Tibial artery (tissue), 4 donors: ENCODE results near the gene CD40LG.

Experiments
- DNase-seq, 2 donors: peaks; one replicate each; pipeline ENCODE4 v3.0.0-alpha.2; 2019
- H3K27ac ChIP-seq, 2 donors: fragments of 200-600 bp; sonication (generic) in 1 of 2; 1 replicate in 1 of 2; 2 replicates in 1 of 2; pipeline ENCODE4 v1.5.1; 2018 to 2019; ENCODE audit warnings: mild to moderate bottlenecking in 1 of 2
- H3K27me3 ChIP-seq, 2 donors: fragments of 200-600 bp; sonication (generic) in 1 of 2; one replicate each; pipeline versions ENCODE4 v1.5.1 to v1.6.0; 2016 to 2019
- H3K36me3 ChIP-seq, 3 donors: fragments of 200-600 bp; sonication (generic) in 2 of 3; one replicate each; pipeline ENCODE4 v1.5.1; 2016 to 2019; ENCODE audit warnings: mild to moderate bottlenecking in 2 of 3
- H3K4me1 ChIP-seq, 4 donors: fragments of 200-600 bp; sonication (generic) in 2 of 4; 1 replicate in 3 of 4; 2 replicates in 1 of 4; pipeline ENCODE4 v1.5.1; 2016 to 2019
- H3K4me3 ChIP-seq, 2 donors: fragments of 200-600 bp; sonication (generic) in 1 of 2; 1 replicate in 1 of 2; 2 replicates in 1 of 2; pipeline ENCODE4 v1.5.1; 2018 to 2019; ENCODE audit warnings: mild to moderate bottlenecking in 2 of 2
- H3K9me3 ChIP-seq, 3 donors: fragments of 200-600 bp; sonication (generic) in 1 of 3; one replicate each; pipeline ENCODE4 v1.5.1; 2016 to 2019
- CTCF ChIP-seq, 2 experiments: fragments of 200-600 bp in 1 of 2; fragments of 450-650 bp in 1 of 2; IDR thresholded peaks; one replicate each; pipeline ENCODE4 v1.5.1; 2017 to 2019; ENCODE audit warnings: antibody characterized with exemption in 2 of 2, mild to moderate bottlenecking in 1 of 2, moderate library complexity in 1 of 2
- intact Hi-C: fragments of 100-400 bp; cut with DNase I; formaldehyde crosslinking; loops from one replicate; pipeline ENCODE4 v1.15.0; 2023; ENCODE audit warnings: low total_unique reads

CD40LG gene

GRCh38 chrX:136616987-136617685 lies 30.8 kb upstream of the CD40LG start:
- H3K27ac ChIP-seq, result no peak overlapping the region
- no peaks in the 10 kb centered on the region for H3K27me3 ChIP-seq
- no peak overlapping the region for H3K4me3 ChIP-seq
- no peaks in the 10 kb centered on the region for H3K36me3 ChIP-seq
- TF ChIP-seq CTCF (IDR thresholded peaks at IDR 0.05), result no peak
- intact Hi-C loops, result no loop called here
- no peaks in the 10 kb centered on the region for H3K4me1 ChIP-seq
- H3K9me3 ChIP-seq, result no peaks in the 10 kb centered on the region
- DNase-seq, result no peak

GRCh38 chrX:136619899-136620505 lies 28.0 kb upstream of the CD40LG start:
- DNase-seq, result no peak
- no peak for TF ChIP-seq CTCF (IDR thresholded peaks at IDR 0.05)
- Histone ChIP-seq H3K36me3 (no peaks in the 10 kb centered on the region), H3K4me3 (no peak overlapping the region), H3K9me3 (no peaks in the 10 kb centered on the region), H3K27ac (no peak overlapping the region), H3K4me1 (no peaks in the 10 kb centered on the region), H3K27me3 (no peaks in the 10 kb centered on the region)
- intact Hi-C loops, result no loop called here

GRCh38 chrX:136620780-136621179 lies 27.2 kb upstream of the CD40LG start:
- Histone ChIP-seq H3K9me3 (no peaks in the 10 kb centered on the region), H3K36me3 (no peaks in the 10 kb centered on the region), H3K4me1 (no peaks in the 10 kb centered on the region), H3K4me3 (no peak overlapping the region), H3K27ac (no peak overlapping the region), H3K27me3 (no peaks in the 10 kb centered on the region)
- no peak for TF ChIP-seq CTCF (IDR thresholded peaks at IDR 0.05)
- intact Hi-C loops, result no loop called here
- DNase-seq, result no peak

- no peak for DNase-seq
- Histone ChIP-seq H3K4me1 (no peaks in the 10 kb centered on the region), H3K27ac (no peak overlapping the region), H3K4me3 (no peak overlapping the region), H3K27me3 (no peaks in the 10 kb centered on the region), H3K36me3 (no peaks in the 10 kb centered on the region), H3K9me3 (no peaks in the 10 kb centered on the region)
- intact Hi-C loops, result no loop called here
- TF ChIP-seq CTCF (IDR thresholded peaks at IDR 0.05), result no peak
Observed at GRCh38 chrX:136622568-136622967, 25.4 kb upstream of the CD40LG start.

GRCh38 chrX:136623396-136623795 lies 24.6 kb upstream of the CD40LG start:
- no peak overlapping the region for H3K27ac ChIP-seq
- no peak for DNase-seq
- H3K9me3 ChIP-seq, result no peaks in the 10 kb centered on the region
- intact Hi-C loops, result no loop called here
- H3K4me3 ChIP-seq, result no peak overlapping the region
- H3K27me3 ChIP-seq, result no peaks in the 10 kb centered on the region
- H3K4me1 ChIP-seq, result no peaks in the 10 kb centered on the region
- H3K36me3 ChIP-seq, result no peaks in the 10 kb centered on the region
- TF ChIP-seq CTCF (IDR thresholded peaks at IDR 0.05), result no peak
